Stimulated activated CD4-positive, alpha-beta T cell treated with anti-CD3 and anti-CD28 coated beads, Interleukin-12 subunit alpha, Interleukin-12 subunit beta, amount 100 ng/mL, for 24 hours (primary cell): ENCODE results near the gene SCAMP2.
A peak's percentile ranks its signal among the peaks of the same experiment; 100 is the strongest.

Experiments
- DNase-seq, 2 experiments: peaks; one replicate each; pipeline ENCODE4 v3.0.0-alpha.2; 2020; ENCODE audit warnings: low read depth in 2 of 2

SCAMP2 gene

DNA sequence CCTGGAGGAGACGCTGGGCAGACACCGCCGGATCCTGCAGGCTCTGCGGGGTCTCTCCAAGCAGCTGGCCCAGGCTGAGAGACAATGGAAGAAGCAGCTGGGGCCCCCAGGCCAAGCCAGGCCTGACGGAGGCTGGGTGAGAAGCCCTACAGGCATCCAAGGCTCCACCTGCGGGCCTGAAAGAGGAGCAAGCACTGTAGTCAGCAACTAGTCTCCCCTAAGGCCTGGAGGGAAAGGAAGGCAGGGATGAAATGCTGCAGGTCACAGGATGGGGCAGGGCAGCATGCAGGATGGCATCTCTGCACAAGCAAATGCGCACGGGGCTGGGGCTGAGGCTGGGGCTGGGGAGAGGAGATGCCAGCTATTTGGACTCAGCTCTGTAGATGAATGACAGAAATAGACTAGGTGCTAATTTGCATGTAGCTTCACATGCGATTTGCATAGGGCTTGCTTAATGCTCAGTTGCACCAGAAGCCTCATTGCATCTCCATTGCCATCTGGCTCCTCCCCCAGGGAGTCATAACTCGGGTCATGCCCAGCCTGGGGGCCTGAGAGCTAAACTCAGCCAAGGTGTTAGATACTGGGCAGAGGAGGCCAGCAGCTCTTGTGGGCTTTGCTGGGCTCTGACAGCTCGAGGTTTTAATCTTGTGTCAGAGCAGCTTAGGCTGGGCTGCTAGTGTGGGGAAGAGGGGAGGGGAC, 51.9 kb downstream of the SCAMP2 start:
- no peak for DNase-seq

DNA sequence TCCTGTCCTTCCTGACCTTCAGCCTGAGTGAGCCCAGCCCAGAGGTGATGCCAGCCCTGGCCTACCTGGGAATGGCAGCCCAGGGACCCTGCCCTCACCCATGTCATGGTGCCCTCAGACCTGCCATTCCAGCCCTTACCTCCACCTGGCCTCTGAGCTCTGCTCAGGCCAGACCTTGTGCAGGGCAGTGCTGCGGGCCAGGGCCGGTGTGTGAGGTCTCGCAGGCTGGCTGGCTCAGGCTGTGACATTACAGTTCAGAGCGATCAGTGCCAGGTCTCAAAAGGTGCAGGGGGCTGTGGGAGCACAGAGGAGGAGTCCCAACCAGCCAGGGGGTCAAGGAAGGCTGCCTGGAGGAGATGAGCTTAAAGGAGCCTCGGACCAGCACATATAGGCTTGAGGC, 53.1 kb downstream of the SCAMP2 start:
- no peak for DNase-seq

DNA sequence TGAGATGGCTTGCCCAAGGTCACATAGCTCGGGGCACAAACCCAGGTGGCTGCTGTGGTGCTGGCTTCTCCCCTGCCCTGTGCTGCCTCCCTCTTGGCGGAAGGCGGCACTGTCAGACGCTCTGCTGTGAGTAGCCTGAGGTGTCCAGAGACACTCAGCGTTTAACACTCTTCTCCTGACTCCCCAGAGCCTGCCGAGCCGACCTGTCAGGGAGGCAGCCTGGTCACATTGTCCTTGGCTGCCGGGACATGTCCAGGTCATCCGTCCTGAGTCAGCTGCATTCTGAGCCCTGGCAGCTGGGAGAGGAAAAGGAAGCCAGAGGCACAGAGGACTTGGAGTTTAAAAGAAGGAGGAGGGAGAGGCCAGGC, 55.8 kb downstream of the SCAMP2 start:
- no peak for DNase-seq

DNA sequence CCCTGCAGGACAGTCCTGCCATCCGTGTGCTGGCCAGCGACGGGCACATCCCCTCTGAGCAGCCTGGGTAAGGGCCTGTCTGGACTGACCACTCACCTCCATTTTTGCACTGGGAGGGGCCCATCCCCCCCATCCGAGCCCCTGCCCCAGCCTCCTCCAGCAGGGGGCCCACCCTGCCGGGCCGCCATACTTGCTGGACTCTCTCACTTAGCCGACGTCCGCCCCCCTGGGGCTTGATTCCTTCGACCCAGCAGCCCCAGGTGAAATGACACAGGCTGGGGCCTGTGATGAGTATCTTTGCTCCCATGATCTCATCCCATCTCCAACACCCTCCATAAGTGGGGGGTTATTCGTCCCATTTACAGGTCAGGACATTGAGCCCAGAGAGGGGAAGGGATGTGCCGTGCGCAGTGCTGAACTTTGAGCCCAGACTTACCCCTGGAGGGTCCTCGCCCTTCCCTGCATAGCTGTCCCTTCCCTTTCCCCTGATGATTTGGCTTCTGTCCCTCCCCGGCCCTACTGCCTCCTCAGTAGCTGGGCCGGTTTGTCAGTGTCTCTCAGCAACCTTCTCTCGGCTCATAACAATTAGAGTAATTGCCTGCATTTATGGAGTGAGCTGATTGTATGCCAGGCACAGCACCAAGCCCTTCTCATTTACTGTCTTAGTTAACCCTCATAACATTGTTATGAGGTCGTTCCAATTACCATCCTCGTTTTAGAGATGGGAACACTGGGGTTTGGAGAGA, 56.4 kb downstream of the SCAMP2 start:
- DNase-seq: no peak

DNA sequence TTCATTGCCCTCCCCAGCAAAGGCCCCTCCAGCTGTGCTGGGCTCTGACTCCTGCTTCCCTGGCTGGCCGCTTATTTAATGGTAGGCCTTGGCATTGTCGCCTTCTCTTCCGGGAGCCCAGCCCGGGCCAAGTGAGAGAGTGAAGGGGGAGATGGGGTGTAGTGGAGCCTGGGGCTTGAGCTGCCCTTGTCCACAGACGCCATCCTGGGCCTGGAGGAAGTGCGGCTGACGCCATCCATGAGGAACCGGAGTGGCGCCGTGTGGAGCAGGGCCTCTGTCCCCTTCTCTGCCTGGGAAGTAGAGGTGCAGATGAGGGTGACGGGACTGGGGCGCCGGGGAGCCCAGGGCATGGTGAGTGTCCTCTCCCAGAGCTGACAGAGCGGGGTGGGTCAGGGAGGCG, 57.2 kb downstream of the SCAMP2 start:
- DNase-seq: no peak

DNA sequence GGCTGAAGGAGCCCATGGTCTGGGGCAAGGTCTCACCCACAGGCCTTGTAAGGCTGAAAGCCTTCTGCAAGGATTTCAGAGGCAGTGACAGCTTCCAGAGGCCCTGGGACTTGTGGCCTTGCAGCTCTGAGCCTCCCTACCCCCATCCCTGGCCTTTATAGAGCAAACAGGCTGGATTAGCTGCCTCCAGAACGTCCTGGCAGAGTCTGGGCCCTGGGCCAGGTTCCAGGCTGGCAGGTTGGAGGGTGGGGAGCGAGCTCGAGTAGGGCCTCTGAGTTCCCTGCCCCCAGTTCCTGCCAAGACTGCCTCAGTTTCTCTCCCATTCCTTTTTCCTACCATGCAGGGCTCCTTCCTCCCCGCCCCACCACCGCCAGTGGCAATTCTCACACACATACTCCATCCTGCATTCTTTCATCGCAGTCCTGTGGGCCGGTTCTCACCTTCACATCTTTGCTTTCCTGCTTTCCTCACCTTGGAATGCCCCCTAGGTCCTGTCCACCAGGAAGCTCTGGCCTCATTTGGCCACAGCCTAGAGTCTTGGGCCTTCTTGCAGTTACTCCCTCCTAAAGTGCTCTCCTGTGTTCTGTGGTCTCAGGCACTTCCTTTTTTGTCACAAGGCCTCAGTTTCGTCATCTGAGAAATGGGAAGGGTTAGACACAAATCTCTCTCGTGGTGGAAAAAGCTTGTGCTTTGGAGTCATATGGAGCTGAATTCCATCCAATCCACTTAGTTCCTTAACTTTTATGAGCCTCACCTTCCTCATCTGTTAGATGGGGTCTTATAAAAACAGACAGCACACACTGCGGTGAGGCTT, 57.8 kb downstream of the SCAMP2 start:
- no peak for DNase-seq

DNA sequence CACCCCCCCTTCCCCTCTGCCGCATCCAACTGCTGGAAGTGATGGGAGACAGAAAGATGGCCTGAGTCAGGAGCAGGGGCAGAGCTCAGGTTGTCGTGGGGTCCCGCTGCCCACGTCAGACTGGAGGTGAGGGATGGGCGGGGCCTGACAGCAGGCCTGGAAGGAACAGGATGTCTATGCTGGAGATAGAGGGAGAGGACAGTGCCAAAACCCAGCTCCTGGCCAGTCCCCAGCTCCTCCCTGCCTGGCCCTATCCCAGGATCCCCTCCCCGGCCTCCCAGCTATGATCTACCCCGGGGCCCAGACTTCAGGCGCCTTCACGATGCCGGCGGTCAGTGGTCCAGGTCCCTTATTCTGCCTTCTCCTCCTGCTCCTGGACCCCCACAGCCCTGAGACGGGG, 60.6 kb downstream of the SCAMP2 start, which contains the start of gene LMAN1L:
Gene LMAN1L, plus strand, starts transcription at position 303 of the 400 bp plus-strand sequence. Its CDS starts 20 bp downstream, at position 323.
- DNase-seq: no peak

DNA sequence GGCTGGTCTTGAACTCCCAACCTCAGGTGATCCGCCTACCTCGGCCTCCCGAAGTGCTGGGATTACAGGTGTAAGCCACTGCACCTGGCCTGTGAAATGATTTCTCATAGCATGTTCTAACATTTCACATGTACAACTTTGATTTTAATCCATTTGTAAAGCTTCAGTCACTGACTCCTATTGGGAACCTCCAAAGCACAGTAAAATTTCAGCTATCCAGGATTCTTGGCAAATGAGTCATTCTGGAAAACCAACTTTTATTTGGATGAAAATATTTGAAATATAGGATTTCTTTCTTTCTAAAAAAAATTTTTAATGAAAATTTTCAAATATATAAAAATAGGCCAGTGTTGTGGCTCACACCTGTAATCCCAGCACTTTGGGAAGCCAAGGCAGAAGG, 63.2 kb downstream of the SCAMP2 start:
- no peak for DNase-seq

DNA sequence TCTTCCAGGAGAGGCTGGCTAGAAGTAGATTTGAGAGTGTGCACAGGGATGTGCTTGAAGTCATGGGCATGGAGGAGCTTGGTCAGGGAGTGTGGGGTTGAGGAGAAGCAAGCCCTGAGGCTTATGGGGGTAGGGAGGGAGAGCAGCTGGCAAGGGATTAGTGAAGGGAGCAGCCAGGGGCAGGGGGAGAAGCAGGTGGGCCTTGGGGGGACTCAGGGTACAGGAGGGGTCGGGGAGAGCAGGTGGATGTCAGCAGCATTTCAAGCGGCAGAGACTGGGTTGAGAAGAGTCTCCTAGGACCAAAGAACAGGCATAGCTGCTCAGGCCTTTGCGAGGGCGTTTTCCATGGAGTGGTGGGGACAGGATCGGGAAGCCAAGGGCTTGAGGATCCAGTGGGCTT, 63.9 kb downstream of the SCAMP2 start:
- DNase-seq: no peak

DNA sequence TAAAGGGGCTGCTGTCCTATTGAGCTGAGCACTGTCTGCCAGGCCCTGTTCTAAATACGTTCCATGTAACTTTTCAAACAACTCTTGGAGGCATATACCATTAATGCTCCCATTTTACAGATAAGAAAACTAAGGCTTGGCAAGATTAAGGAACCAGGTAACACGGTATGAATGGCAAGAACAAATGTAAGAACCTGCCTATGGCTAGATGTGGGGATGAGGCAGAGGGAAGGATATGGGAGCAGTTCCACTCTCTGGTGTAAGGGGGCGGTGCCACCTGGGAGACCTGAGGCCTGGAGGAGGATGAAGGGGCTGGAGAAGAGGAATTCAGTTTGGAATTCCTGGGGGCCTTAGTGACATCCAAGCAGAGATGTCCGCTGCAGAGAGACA, 64.3 kb downstream of the SCAMP2 start:
- DNase-seq: no peak

DNA sequence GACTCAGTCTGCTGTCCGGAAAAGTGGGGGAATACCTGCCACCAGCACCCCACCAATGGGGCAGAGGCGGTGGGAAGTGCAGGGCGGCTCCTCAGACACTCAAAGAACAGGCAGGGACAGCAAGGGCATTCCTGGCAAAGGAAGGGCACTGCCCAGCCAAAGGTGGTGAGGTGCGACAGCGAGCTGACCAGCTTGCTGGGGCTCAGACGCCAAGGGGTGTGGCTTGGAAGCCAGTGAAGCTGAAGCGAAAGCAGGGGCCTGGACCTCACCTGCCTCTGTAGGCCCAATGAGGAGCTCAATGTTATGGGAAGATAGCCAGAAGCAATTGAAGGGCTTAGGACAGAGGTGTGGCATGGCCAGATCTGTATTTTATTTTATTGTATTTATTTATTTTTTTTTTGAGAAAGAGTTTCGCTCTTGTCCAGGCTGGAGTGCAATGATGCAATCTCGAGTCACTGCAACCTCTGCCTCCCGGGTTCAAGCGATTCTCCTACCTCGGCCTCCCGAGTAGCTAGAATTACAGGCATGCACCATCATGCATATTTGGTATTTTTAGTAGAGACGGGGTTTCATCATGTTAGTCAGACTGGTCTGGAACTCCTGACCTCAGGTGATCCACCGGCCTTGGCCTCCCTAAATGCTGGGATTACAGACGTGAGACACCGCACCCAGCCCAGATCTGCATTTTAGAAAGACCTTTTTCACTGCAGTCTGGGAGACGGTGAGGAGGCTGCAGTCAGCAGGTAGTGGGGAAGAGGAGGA, 64.9 kb downstream of the SCAMP2 start:
- no peak for DNase-seq

DNA sequence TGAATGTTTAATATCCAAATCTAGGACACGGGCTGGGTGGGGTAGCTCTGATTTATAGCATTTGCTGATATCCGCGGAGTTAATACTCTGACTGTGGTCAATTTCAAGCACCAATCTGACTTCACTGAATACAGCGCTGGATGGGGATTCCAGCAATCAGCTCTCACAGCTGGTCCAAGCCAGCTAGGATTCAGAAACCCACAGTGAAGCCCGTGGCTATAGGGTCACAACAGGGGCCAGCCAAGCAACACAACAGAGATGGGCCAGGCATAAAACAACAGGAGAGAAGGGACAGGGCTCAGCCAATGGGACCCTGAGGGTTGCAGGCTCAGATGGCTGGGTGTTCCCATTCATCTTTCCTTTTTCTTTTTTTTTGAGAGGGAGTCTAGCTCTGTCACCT, 65.9 kb downstream of the SCAMP2 start:
- no peak for DNase-seq

DNA sequence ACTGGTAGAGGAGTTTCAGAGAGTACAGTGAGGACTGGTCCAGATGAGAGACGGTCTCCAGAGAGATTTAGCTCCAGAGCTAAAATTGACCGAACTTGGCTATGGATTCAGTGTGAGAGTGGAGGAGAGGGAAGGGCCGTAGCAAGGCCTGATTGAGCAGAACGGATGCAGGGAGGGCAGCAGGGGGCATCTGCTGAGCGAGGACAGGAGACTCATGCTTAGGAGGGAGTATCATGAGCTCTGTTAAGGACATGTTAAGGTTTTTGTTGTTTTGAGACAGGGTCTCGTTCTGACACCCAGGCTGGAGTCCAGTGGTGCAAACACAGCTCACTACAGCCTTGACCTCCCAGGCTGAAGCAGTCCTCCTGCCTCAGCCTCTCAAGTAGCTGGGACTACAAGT, 68.2 kb downstream of the SCAMP2 start:
- DNase-seq: no peak

DNA sequence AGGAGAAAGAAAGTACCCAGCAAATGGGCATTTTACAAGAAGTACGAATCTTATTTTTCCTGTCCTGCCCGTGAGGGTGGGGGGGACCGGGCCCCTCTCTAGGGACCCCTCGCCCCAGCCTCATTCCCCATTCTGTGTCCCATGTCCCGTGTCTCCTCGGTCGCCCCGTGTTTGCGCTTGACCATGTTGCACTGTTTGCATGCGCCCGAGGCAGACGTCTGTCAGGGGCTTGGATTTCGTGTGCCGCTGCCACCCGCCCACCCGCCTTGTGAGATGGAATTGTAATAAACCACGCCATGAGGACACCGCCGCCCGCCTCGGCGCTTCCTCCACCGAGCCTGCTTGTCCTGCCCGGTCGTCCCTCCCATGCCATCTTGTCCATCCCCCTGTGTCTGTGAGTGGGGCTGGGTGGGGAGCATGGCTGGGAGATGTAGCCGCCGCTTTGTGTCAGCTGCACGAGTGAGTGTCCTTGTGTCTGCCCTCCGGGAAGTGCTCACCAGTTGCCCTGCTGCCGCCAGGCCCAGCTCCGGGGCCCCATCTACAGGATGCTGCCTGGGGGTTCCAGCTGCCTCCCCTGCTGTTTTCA, 70.2 kb downstream of the SCAMP2 start:
- DNase-seq: no peak

DNA sequence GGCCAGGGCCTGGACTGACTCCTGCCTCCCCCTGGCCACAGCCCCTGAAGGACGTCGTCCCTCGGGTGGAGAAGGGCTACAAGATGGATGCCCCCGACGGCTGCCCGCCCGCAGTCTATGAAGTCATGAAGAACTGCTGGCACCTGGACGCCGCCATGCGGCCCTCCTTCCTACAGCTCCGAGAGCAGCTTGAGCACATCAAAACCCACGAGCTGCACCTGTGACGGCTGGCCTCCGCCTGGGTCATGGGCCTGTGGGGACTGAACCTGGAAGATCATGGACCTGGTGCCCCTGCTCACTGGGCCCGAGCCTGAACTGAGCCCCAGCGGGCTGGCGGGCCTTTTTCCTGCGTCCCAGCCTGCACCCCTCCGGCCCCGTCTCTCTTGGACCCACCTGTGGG, 70.9 kb downstream of the SCAMP2 start:
- no peak for DNase-seq

DNA sequence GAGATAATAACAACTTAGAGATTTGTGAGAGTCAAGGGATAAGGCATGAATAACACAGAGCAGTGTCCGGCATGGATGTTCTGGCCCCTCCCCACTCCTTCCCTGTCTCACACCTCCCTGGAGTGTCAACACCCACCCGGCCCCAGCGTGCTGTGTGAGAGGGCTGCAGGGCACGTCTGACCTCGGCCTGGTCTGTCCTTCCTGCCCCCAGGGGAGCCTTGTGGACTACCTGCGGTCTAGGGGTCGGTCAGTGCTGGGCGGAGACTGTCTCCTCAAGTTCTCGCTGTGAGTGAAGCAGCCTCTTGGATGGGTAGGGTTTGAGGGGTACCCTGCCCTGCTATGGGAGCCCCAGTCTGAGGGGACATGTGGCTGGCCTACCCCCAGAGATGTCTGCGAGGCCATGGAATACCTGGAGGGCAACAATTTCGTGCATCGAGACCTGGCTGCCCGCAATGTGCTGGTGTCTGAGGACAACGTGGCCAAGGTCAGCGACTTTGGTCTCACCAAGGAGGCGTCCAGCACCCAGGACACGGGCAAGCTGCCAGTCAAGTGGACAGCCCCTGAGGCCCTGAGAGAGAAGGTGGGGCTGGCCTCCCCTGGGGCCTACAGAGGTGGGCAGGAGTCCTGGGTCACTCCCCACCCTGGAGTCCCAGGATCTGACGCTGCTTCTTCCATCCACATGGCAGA, 71.7 kb downstream of the SCAMP2 start:
- no peak for DNase-seq

DNA sequence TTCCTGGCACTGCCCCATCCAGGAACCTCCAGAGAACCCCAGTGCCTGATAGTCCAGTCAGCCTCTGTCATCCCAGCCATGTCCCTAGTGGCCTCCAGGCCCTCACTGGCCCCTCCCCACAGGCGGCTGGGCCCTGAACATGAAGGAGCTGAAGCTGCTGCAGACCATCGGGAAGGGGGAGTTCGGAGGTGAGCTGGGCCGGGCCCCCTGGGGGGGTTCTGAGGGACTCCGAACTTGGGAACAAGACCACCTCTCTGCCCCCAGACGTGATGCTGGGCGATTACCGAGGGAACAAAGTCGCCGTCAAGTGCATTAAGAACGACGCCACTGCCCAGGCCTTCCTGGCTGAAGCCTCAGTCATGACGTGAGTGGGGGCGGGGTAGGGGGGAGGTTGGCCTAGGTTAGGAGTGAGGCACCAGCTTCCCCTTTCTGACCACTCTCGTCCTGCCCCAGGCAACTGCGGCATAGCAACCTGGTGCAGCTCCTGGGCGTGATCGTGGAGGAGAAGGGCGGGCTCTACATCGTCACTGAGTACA, 72.5 kb downstream of the SCAMP2 start:
- DNase-seq: no peak

DNA sequence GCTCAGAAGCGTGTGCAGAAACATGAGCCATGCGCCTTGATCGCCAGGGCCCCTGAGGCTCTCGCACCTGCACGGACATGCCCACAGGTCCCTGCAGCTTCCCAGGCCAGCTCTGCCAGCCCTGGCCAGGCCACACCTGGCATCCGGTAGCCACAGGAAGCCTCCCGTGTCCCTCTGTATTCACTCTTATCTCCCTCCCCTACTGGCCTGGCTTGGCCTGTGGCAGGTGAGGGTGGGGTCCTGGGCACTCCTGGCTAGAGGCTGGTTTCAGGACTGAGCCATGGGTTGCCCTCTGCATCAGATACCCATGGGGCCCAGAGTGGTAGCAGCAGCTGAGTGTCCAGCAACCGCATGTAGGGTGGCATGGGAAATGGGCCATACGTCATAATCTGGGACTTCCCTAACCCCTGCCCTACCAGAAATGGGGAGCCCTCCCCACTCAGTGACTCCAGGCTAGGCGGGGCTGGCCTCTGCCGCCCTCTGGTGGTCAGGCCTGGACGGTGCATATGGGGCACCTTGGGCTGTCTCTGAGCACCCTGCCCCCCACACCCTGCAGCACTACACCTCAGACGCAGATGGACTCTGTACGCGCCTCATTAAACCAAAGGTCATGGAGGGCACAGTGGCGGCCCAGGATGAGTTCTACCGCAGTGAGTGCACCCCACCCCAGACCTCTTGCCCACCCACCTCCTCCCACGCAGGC, 73.2 kb downstream of the SCAMP2 start:
- peak; percentile 69 to 78 for DNase-seq

DNA sequence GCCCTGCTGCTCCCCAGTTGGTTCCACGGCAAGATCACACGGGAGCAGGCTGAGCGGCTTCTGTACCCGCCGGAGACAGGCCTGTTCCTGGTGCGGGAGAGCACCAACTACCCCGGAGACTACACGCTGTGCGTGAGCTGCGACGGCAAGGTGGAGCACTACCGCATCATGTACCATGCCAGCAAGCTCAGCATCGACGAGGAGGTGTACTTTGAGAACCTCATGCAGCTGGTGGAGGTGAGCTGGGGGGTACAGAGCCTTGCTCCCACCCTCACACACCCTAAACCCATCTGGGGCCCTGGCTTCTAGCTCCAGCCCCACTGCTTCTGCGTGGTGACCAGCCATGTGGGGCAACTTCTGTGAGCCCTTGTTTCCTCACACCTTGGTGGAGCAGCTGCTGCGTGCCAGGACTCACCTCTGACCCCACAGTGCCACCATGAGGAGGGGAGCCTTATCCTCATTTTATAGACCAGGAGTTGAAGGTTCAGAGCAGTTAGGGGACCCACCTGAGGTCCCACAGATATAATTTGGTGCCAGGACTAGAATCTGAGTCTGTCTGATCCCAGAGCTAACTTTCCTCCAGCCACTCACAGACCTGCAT, 73.8 kb downstream of the SCAMP2 start:
- no peak for DNase-seq
